ENCODE measurements around the gene ACVR2B. TPM values are rescaled to one million over a fixed set of nuclear protein-coding genes. Genes with fewer than 3 reads are reported as not detected.

Gene ACVR2B
- polyA plus RNA-seq, 4 donors = 6.8 to 21.2 (median 16.7) TPM

DNA sequence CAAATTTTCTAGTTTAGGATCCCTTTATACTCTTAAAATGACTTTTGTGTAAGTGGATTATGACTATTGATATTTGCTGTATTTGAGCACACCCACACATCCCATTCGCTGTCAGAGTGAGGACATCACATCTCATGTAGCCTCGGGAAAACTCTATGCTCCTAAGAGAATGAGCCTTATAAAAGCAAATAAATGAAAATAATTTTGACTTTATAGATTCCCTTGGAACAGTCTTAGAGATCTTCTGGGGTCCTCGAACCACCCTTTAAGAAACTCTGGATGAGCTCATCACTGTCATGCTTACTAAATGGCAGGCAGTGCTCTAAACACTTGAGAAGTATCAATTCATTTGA is 26.4 kb downstream of the ACVR2B start:
- no peak for DNase-seq (ENCODE audit: low read depth in 4 of 4, low spot score in 3 of 4)

DNA sequence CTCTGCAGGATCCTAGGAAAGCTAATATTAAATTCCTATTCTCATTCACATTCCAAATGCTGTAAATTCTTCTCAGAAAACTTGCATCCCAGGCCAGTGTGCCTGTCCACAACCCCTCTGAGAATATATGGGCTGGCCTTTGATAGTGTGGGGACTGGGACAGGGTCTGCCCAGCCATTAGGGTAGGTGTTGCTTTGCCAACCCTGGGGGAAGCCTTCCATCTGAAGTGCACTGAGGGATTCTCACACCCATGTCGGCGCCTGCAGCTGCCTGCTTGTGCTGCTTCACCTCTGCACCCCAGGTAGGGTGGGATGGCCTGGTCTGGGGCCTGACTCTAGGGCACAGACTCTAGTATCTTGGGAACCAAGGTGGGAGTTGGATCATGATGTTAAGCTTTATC is 27.2 kb downstream of the ACVR2B start:
- no peak for DNase-seq (ENCODE audit: low read depth in 4 of 4, low spot score in 3 of 4)

DNA sequence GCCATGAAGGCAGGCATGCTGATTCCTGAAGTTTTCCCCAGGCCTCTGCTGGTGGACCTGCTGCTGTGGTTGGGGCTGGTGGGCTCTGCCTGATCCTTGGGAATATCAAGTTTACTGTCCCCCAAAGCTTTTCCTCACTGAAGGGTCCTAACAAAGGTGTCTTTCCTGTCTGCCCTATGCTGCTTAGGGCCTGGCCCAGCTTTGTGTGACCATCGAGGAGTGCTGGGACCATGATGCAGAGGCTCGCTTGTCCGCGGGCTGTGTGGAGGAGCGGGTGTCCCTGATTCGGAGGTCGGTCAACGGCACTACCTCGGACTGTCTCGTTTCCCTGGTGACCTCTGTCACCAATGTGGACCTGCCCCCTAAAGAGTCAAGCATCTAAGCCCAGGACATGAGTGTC is 29.3 kb downstream of the ACVR2B start:
- no peak for DNase-seq (ENCODE audit: low read depth in 4 of 4, low spot score in 3 of 4)

DNA sequence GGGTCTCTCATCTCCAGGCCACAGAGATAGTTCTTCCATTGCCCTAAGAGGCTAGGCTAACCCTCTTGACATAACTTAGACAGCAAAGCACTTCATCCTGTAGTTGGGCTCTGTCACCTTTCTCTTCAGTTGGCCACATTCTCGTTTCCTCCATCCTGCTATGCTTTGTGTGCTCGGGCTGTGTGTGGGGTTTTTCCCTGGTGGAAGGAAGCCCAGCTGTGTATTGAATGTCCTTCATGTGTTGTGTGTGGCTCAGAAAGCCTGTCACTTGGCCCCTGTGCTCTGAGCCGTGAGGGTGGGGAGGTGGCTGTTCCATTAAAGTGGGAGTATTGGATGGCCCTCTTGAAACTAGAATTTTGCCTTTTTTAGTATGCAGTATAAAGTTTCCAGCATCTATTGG is 33.6 kb downstream of the ACVR2B start:
- no peak for DNase-seq (ENCODE audit: low read depth in 4 of 4, low spot score in 3 of 4)

GRCh38 chr3:38488949-38489348 is 35.3 kb downstream of the ACVR2B start:
- no peak for DNase-seq (ENCODE audit: low read depth in 4 of 4, low spot score in 3 of 4)

DNA sequence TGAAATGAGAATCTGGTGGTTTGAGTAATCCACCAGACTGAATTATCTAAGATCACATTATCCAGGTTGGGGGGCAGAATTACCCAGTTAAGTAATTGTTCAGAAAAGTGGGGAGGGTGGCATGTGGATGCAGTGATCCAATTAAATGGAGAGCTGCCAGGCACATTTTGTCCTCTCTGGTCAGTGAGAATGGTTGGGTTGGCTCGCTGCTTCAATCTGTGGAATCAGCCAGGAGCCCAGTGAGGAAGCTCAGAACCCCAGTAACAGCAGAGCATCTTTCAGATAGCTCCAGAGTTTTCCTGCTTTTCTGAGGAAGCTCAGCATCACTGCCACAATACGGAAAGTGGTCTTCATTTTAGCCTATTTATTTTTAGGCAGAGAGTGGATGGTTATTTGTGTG is 36.1 kb downstream of the ACVR2B start:
- DNase-seq (ENCODE audit: low read depth in 4 of 4, low spot score in 3 of 4) = no peak

GRCh38 chr3:38490281-38491030 is 36.8 kb downstream of the ACVR2B start:
- DNase-seq (ENCODE audit: low read depth in 4 of 4, low spot score in 3 of 4) = no peak

GRCh38 chr3:38491215-38491614 is 37.5 kb downstream of the ACVR2B start:
- DNase-seq (ENCODE audit: low read depth in 4 of 4, low spot score in 3 of 4) = no peak

GRCh38 chr3:38493031-38493430 is 39.3 kb downstream of the ACVR2B start:
- no peak for DNase-seq (ENCODE audit: low read depth in 4 of 4, low spot score in 3 of 4)

DNA sequence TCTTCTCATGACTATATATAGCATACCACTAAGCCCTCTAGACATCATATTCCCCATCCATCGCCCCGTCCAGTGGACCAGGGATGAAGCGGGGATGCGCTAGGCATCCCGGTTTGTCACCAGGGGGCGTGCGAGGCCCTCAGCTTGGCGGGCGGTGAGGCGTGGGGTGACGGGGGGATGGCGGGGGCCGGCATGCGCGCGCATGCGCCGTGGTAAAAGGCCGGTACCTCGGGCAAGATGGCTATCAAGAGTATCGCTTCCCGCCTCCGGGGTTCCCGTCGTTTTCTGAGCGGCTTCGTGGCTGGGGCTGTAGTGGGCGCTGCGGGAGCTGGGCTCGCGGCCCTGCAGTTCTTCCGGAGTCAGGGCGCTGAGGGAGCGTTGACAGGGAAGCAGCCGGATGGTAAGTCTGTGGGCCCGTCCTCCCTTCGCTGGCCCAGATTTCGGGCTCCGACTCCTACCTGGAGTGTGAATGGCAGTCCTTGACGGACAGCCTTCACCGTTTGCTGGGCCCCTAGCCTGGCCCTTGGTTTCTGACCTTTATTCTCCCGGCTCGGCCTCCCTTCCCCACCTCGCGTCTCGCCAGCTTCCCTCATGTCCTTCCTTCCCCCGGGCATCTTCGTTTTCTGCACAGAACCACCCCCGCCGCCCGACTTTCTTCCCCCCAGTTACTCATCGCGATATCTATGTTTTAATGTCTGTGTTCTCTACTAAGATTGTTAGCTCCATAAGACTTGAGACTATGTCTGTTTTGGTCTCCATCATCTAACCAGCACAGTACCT is 42.6 kb downstream of the ACVR2B start, which contains the start of gene EXOG:
TSS of gene EXOG (plus strand) at position 210 of the 780 bp plus-strand sequence. CDS start at position 238, 28 bp downstream.
- peak; percentile 75 to 84 (median 78) for DNase-seq (ENCODE audit: low read depth in 4 of 4, low spot score in 3 of 4)

DNA sequence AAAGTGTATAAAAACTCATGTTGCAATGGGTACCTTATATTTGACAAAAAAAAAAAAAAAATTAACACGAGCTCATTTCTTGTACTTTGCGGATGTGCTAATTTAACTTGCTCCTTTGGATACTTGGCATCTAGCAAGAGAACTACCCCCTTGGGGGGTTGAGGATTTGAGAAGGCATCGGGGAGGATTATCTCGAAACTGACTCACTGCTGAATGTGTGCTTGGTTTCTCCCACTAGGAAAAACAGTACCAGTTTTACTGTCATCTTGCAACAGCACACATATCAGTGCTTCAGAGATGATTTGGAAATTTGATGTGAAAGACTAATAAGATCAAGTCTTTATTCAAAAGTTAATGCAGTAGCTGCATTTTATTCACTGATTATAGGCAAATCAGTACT is 43.3 kb downstream of the ACVR2B start:
- DNase-seq (ENCODE audit: low read depth in 4 of 4, low spot score in 3 of 4) = no peak

GRCh38 chr3:38500688-38501417 is 47.2 kb downstream of the ACVR2B start:
- DNase-seq (ENCODE audit: low read depth in 4 of 4, low spot score in 3 of 4) = no peak

DNA sequence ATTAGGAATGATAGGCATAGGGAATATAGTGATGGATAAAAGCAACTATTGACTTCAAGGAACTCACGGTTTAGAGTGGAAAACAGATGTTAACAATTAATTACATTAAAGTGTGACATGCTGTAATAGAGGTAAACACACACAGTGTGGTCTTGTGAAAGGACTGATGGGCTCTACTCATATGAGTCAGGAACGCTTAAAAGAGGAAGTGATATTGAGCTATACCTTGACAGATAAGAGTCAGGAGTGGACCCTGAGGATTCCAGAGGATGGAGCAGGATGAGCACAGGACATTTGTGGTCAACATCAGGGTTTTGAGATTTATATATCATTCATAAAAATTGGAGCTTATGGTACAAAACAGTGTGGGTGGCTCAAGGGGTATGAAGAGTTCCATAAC is 53.4 kb downstream of the ACVR2B start:
- no peak for DNase-seq (ENCODE audit: low read depth in 4 of 4, low spot score in 3 of 4)

GRCh38 chr3:38509732-38510131 is 56.0 kb downstream of the ACVR2B start:
- no peak for DNase-seq (ENCODE audit: low read depth in 4 of 4, low spot score in 3 of 4)

GRCh38 chr3:38510631-38511030 is 56.9 kb downstream of the ACVR2B start:
- no peak for DNase-seq (ENCODE audit: low read depth in 4 of 4, low spot score in 3 of 4)

DNA sequence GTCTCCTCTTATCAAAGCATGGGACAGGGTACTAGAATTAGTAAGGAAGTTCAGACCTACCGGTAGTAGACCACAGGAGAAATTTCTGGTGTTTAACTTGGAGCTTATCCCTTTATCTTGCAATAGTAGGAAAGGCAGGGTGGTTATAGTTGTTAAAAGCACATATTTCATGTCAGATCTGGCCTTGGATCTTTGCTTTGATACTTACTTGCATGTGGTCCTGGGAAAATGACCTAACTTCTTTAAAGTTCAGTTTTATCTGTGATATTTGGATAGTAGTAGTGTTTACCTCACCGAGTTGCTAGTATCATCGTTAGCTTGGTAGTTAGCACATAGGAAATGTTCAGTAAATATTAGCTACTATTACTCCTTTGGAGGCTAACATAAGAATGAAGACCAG is 57.9 kb downstream of the ACVR2B start:
- DNase-seq (ENCODE audit: low read depth in 4 of 4, low spot score in 3 of 4) = no peak

DNA sequence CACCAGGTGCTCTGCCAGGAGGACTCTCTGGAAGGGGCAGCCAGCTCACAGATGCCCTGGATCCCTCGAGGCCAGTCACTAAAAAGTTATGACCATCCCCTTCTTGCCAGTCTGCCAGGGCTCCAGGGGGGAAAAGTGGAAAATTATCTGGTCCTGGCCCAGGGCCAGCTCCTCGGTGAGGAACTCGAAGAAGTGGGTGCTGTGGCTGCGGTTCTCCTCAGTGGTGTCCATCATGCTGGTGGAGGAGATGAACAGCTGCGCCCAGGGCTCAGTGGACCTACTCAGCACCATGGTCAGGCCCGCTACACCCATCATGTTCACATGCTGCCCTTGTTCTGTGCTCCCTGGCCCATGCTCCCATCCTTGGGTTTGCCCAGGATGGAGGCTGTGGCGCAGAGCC is 61.7 kb downstream of the ACVR2B start:
- no peak for DNase-seq (ENCODE audit: low read depth in 4 of 4, low spot score in 3 of 4)

DNA sequence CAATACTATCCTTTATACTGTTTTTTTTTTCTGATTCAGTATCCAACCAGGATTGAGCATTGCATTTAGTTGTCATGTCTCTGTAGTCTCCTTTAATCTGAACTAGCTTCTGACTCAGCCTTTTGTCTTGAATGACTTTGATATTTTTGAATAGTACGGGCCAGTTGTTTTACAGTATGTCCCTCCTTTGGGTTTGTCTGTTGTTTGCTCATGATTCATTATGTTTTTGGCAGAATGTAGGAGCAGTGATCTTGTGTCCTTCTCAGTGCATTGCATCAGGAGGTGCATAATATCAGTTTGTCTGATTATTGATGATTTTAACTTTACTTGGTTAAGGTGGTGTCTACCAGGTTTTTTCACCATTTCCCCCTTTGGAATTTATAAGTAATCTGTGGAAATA is 63.0 kb downstream of the ACVR2B start:
- DNase-seq (ENCODE audit: low read depth in 4 of 4, low spot score in 3 of 4) = no peak

- DNase-seq (ENCODE audit: low read depth in 4 of 4, low spot score in 3 of 4) = no peak
Observed at GRCh38 chr3:38519000-38519399, 65.3 kb downstream of the ACVR2B start.

GRCh38 chr3:38519651-38520050 is 66.0 kb downstream of the ACVR2B start:
- no peak for DNase-seq (ENCODE audit: low read depth in 4 of 4, low spot score in 3 of 4)

GRCh38 chr3:38521391-38521987 is 67.8 kb downstream of the ACVR2B start:
- DNase-seq (ENCODE audit: low read depth in 4 of 4, low spot score in 3 of 4) = peak in 3 of 4 donors; percentile 47 to 60 (median 57)

Data from left renal pelvis (tissue), 4 donors.